Stimulated activated CD4-positive, alpha-beta T cell treated with anti-CD3 and anti-CD28 coated beads, Interleukin-1b, Interleukin-23, amount 100 ng/mL, for 1 hour (primary cell): ENCODE measurements around the gene CYP2W1.

ENCODE experiments used
- DNase-seq, 2 donors: peaks; one replicate each; pipeline ENCODE4 v3.0.0-alpha.2; 2020; ENCODE audit warnings: low read depth in 2 of 2

Gene CYP2W1

DNA sequence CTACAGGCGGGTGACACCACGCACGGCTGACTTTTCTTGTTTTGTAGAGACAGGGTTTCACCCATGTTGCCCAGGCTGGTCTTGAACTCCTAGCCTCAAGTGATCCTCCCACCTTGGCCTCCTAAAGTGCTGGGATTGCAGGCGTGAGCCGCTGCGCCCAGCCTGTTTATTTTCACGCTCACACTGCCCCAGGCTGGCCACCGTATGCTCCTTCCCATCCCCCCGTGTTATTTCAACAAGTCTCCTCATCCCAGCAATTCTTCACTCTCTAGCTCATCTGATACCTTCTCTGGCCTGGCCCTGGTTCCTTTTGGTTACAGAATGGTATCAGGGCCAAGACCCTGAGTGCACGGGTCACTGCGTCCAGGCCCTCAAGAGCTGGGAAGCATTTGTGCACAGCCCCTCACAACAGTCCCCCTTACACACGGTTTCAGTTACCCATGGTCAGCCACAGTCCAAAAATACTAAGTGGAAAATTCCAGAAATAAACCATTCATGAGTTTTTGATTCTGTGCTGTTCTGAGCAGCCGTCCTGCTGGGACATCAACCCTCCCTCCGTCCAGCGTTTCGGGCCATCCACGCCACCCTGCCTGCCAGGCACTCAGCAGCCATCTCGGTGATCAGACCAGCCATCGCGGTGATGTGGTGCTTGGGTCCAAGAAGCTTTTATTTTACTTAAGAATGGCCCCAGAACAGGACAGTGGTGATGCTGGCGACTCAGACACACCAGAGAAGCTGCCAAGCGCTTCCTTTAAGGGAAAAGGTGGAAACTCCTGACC is 16.5 kb upstream of the CYP2W1 start:
- no peak for DNase-seq

DNA sequence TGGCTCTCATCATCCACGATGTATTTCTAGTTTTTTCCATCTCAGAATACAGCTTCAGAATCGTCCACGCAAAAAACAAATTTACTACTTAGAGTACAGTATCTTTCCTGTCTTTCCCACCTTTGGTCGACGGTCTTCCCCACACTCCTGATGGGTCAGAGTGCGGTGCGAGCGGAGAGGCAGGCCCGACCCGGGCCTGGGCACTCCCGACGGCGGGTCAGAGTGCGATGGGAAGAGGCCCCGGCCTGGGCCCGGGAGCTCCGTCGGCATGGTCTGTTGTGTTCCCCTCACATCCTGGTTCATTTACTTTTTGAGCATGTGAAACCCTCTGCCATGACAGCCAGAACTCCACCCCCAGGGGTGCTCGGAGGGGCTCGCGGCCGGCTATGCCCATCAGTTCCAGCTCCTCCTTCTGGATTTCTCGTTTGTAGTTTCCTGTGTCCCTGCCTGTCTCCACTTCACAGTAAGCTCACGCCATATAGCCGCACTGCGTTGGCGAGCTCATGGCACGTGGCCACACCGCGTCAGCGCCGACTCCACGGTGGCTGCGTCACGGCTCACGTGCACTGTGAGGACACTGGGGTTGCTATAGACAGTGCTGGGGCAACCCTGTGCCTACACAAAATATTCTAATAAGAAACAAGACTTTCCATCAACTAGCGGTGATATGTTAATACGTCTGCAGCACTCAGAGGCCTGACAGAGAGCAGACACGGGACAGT is 15.5 kb upstream of the CYP2W1 start:
- DNase-seq, result no peak

DNA sequence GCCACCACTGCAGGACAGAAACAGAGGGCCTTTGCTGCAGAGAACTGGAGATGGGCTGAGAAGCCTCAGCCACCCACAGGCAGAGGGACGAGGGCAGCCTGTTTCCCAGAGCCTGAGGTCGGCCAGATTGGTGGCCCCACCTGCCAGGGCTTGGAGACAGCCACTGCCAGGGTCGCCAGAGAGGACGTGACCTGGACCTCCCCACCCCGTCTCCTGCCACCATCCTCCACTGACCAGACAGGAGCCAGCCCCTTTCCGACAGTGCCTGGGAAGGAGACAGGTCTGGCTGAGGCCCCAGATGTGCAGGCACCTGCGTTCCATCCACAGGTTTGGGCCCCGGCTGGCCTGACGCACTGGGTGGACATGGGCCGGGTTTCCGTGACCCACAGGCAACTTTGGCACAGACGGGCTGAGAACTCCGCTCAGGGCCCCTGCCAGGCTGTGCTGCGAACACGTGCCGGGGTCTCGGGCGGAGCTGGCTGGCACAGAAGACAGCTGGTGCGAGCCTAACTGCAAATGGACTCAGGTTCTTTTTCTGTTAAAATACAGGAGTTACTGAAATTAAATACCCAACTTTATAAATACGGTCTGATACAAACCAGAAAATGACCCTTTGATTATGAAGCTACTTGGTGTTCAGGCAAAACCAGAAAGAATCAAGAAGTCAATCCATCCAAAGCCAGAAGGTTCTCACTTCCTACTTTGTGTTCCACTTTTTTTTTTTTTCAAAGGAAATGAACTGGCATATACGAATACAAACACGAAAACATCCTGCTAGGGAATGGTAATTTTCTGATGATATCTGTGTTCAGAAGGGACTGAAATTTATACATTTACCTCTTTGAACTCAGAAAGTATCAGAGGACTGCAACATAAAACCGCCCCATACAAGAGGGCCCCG is 14.5 kb upstream of the CYP2W1 start:
- DNase-seq, result no peak

DNA sequence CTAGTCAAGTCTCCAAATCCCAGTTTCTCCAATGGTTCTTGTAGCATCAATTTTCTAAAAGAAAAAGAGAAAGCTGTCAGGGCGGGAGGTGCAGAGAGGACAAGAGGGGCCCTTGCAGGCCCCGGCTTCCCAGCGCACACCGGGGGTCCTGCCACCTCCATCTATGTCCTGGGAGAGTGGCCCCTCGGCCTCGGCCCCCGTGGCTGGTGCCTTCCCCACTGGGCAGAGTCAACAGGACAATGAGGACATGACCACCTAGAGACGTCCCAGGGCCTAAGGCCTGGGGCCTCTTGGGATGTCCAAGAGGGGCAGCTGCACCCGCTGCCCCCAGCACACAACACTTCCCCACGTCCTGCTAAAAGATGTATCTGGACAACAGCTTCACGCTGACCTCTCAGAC is 13.6 kb upstream of the CYP2W1 start:
- DNase-seq, result no peak

DNA sequence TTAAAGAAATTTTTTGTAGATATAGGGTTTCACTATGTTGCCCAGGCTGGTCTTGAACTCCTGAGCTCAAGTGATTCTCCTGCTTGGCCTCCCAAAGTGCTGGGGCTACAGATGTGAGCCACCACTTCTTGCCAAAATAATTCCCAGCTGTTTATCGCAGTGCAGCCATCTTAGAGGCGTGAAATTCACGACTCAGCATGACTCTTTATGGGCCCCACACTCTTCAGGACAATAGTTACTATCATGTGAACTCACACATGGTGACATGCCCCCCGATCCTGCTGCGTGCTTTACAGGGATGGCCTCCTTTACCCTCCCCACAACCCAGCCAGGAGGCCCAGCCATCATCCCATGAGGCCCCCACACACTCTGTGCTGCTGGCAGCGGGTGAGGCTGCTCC is 12.2 kb upstream of the CYP2W1 start:
- no peak for DNase-seq

DNA sequence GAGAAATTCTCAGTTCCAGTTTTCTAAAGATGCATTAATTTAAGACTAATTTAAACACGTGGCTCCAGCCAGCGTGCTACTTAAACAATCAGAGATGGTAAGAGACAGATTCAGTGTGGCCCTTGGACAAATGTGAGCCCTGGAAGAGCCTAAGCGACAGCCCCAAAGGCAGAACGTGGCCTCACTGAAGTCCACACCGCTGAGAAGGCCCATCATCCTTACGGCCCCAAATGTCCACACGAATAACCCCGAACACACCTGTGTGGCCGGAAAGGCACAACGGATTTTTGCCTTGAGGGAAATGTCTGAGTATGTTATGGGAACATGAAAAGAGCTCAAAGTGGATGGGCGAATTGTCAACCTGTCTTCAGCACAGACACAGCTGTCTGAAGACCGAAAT is 10.9 kb upstream of the CYP2W1 start:
- DNase-seq, result no peak

DNA sequence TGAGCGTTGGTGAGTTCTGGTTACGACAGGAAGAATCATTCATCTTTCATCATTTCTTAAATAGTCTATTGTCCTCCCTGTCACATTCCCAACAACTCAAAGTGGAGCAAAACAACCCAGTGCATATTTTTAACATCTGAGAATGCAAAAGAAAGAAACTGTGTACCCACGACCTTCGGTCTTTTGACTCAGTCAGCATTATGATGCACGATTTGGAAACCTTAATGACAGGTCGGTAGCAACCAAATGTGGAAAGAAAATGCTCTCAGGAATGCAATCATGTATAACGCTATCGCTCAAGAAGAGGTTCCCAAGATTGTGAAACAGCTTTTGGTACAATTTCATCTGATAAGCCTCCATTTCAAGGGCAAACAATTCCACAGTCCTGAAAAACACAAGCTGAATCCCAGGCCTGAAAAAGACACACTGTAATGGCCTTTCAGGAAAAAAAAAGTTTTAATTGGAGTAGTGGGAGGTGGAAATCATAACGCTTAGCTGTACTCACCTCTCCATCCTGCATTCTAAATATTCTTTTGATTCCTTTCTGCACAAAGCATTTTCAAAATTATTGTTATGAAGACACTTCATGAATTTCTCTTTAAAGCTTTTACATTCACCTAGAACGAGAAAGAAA is 10.2 kb upstream of the CYP2W1 start:
- no peak for DNase-seq

DNA sequence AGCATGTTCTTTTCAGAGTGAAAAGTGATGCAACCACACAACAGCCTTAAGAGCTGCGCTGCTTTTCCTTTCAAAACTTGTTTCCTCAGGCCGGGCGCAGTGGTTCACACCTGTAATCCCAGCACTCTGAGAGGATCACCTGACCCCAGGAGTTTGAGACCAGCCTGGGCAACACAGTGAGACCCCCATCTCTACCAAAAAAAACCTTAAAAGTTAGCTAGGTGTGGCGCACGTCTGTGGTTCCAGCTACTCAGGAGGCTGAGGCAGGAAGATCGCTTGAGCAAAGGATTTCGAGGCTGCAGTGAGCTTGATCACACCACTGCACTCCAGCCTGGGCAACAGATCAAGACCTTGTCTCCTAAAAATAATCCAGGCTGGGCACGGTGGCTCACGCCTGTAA is 9.7 kb upstream of the CYP2W1 start:
- DNase-seq, result no peak

DNA sequence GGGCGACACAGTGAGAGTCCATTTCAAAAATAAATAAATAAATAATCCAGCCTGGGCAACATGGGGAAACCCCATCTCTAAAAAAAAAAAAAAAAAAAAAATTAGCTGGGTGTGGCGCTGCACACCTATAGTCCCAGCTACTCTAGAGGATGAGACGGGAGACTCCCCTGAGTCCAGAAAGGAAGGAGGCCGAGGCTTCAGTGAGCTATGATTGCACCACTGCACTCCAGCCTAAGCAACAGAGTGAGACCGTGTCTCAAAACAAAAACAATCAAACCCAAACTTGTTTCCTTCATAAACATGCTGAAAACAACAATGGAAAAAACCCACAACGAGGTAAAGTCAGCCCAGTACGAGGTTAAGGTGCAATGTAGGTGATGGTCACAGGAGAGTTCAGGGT is 8.8 kb upstream of the CYP2W1 start:
- no peak for DNase-seq

DNA sequence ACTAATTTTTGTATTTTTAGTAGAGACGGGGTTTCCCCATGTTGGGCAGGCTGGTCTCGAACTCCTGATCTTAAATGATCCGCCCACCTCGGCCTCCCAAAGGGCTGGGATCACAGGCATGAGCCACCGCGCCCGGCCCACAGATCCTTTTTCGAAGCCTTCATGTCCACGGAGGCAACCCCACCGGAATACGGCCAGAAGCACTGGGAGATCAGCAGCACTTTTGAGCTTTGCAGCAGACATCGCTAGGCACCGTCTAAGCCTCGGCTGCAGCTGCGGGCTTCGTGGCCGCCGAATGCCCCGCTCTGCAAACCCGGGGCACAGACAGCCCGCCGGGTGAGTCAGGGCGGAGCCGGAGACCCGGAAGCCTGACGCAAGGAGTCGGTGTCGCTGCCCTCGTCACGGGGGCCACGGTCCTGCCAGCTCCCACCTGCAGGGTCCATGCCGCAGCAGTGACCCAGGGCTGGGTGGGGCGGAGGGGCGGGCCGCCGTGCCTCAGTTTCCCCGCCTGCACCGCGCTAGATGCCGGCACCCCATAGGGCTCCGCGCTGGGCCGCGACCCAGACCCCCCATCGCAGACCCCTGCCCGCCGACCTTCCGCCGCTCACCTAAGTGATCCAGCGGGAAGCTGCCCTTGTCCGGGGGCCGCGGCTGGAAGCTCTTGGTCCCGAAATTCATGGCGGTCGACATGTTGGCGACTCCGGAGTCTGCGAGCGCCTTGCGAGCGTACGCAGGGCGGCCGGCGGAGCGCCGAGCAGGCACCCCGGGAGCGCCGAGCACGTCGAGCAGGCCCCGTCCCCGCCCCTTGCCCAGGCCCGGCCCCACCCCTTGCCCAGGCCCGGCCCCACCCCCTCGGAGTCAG is 7.9 kb upstream of the CYP2W1 start, which contains the start of gene COX19:
TSS of gene COX19 (minus strand) at position 730 of the 862 bp plus-strand sequence. CDS start at position 690, 40 bp downstream.
- DNase-seq, result peak; percentile 79 to 86

DNA sequence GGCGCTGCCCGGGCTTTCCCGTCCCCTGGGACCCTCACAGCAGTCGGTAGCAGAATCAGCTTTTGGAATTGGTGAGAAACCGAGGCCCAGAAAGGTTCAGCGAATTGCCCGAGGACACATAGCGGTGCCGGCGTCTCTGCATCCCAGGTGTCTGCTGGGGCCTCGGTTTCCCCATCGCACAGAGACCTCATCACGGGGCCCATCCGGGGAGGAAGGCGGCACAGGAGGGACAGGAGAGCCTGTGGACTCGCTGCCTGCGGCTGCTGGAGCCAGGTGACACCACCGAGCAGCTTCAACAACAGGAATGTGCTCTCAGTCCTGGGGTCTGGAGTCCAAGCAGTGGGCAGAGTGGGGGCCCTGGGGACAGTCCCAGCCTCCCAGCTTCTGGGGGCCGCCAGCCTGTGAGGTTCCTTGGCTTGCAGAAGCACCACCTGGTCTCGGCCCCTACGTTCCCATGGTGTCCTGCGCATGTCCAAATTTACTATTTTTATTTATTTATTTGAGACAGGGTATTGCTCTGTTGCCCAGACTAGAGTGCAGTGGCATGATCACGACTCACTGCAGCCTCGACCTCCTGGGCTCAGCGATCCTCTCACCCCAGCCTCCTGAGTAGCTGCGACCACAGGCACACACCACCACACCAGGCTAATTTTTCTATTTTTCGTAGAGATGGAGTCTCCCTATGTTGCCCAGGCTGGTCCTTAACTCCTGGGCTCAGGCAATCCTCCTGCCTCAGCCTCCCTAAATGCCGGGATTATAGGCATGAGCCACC is 7.1 kb upstream of the CYP2W1 start:
- DNase-seq, result no peak

DNA sequence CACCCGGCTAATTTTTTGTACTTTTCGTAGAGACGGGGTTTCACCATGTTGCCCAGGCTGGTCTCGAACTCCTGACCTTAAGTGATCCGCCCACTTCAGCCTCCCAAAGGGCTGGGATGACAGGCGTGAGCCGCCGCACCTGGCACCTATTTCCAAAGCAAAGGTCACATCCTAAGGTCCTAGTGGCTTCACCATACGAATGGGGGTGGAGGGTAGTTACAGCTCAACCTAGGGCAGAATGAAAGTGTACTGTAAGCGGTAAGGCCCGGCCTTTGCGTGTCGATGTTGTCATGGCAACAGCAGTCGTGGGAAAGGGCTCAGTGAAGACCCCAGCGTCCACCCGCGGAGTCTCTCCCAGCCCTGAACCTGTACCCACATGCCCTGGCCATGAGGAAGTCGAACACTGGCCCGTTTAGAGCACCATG is 6.1 kb upstream of the CYP2W1 start:
- no peak for DNase-seq

DNA sequence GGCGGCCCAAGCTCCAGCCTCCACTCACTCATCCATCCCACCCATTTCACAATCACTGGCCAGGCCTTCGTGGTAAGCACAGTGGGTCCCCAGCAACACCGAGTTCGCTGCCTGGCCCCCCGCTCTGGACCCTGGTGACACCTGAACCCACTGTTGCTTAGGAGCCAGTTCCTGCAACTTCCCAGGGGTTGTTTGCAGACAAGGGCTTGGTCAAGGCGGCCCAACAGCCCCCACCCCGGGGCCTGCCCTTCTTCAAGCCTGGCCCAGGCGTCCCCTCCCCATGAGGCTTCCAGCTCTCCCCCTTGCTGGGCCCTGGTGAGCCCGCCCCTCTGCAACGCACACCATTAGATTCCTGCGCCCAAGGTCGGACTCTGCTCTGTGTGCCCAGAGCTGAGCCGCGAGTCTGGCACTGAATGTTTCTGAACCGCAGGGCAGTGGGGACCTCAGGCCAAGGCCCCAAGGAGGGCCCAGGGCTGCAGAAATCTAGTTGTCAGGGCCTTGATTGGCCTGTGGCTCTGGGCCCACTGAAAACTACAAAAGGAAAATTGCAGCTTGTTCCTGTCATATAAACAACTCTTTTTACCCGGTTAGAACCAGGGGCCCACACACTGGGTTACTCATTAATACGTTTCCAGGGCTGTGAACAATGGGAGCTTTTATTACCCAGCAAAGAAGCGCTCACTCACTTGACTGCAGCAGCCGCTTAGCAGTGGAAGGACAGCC is 5.5 kb upstream of the CYP2W1 start:
- DNase-seq, result no peak

DNA sequence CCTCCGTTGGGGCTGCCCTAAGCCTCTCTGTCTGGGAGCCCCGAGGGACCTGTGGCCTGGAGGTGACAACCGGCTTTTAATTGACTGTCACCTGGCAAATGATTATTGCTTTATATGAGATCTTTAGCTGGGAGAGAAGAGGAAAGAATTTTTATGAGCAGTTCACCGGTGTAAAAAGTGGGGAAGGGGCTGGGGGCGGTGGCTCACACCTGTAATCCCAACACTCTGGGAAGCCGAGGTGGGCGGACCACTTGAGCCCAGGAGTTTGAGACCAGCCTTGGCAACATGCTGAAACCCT is 5.0 kb upstream of the CYP2W1 start:
- no peak for DNase-seq

DNA sequence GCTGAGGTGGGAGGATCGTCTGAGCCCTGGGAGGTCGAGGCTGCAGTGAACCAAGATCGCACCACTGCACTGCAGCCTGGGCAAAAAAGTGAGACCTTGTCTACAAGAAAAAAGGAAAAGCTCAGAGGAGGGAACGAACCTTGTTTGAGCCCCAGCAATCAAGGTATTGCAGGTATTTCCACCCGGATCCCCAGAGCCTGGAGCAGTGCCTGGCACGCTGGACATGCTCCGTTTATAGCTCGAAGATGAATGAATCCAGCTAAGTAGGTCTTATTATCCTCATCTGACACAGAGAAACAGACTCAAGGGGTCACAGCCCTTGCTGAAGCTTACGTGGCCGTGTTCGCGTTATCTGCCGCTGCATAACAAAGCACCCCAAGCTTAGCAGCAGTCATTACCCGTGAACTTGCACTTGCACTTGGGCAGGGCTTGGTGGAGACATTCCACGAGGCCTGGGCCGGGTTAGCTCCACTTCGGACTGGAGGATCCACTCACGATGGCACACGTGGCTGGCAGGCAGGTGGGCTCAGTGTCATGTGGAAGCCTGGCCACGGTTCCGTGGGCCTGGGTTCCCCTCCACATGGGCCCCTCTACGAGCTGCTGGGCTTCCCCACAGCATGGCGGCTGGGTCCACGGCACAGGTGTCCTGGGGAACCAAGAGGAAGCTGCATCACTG is 4.4 kb upstream of the CYP2W1 start:
- DNase-seq, result no peak

DNA sequence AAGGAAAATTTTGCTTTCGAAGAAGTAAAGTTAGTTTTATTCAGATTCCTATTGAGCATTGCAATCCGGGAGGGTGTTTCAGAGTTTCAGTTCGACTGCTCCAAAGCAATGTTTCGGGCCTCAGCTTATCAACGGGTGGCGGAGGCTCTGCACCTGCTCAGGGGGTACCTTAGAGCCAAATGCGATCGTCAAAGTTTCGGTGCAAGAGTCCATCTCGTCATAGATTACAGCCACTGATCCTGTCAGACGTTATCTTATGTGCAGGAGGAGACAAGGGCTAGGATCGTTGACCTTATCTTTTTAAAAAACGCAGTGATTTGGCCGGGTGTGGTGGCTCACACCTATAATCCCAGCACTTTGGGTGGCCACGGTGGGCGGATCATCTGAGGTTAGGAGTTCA is 3.8 kb upstream of the CYP2W1 start:
- DNase-seq, result no peak

DNA sequence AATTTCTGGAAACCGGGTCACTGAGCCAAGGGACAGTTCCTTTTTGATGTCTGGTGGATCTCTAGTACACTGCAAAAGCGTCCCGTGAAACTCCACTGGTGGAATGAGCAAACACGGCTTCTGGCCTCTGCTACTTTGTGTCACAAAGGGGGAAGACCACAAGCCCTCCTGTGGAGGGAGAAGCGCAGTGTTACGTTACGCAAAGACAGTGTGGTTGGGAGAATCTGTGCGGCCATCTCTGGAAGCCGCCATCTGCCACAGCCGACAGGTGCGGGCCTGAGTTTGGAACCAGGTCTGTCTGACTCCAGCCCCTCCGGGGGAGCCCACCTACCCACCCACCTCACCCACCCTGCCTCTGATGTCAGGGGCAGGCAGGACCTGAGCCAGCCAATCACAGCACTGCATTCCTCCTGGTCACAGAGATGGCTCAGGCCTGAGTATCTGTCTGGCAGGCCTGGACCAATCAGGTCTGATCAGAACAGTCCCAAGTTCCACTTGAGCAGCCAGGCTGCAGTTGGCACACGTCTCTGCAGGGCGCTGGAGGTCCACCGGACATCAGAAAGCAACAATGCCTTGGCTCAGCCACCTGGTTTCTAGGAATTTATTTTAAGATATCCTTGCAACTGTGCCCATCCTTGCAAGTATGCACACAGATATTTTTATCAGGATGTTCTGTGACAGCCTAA is 3.0 kb upstream of the CYP2W1 start:
- DNase-seq, result no peak

DNA sequence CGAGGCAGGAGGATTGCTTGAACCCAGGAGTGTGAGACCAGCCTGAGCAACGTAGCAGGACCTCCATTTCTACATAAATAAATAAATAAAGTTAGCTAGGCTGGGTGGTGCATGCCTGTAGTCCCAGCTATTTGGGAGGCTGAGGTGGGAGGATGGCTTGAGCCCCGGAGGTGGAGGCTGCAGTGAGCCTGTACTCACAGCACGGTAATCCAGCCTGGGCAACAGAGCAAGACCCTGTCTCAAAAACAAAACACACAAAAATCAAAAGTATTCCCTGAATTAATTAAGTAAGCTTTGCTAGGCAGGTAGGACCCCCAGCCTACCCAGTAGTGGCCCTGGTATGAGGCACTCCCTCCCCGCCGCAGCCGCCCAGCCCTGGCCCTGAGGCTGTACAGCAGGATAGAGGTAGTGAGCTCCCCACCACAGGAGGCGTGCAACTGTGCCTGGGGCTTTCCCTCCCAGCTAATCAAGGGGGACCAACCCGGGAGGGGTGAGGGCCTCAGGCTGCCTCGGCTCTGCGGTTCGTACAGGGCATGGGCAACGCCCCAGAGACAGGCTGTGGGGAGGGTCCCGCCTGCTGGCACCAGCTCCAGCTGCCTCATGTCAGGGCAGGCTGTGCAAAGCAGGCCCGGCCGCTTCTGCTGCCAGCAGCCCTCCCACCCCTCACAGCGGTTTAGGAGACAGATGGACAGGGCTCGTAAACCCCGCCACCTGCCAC is 1.0 kb upstream of the CYP2W1 start:
- DNase-seq, result no peak
